Gastroesophageal sphincter (tissue), 3 donors: Measurements from ENCODE around the gene NELL1.

ENCODE experiments used
- POLR2A ChIP-seq, 2 donors: fragments of 450-650 bp; IDR thresholded peaks; one replicate each; pipeline ENCODE4 v1.6.1; 2017; ENCODE audit warnings: antibody characterized with exemption in 2 of 2, mild to moderate bottlenecking in 2 of 2, moderate library complexity in 1 of 2
- POLR2AphosphoS5 ChIP-seq: sonication (generic); formaldehyde crosslinking; IDR thresholded peaks from one replicate; pipeline ENCODE4 v1.6.1; 2017; ENCODE audit warnings: antibody characterized with exemption
- TF ChIP-seq, protein P1 (sequence below), 4 experiments: fragments of 200-600 bp in 2 of 4; fragments of 450-650 bp in 2 of 4; sonication (generic) in 1 of 4; IDR thresholded peaks; one replicate each; pipeline ENCODE4 v1.5.1; 2017 to 2019; ENCODE audit warnings: antibody characterized with exemption in 4 of 4, mild to moderate bottlenecking in 2 of 4, moderate library complexity in 2 of 4

DNA sequence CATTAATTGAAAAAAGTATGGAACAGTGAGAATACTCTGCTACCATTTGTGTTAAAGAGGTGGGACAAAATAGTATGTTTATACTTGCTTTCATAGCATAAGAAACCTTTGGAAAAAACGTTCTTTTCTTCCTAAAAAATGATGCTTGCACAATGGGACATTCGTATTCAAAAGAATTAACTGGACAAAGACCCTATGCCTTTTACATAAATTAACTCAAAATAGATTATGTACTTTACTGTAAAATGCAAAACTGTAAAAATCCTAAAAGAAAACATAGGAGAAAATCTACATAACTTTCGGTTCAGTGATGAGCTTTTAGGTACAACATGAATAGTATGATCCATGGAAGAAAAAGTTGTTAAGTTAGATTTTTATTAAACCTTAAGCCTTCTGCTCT lies 166.2 kb downstream of the NELL1 start:
- TF ChIP-seq, protein P1, sequence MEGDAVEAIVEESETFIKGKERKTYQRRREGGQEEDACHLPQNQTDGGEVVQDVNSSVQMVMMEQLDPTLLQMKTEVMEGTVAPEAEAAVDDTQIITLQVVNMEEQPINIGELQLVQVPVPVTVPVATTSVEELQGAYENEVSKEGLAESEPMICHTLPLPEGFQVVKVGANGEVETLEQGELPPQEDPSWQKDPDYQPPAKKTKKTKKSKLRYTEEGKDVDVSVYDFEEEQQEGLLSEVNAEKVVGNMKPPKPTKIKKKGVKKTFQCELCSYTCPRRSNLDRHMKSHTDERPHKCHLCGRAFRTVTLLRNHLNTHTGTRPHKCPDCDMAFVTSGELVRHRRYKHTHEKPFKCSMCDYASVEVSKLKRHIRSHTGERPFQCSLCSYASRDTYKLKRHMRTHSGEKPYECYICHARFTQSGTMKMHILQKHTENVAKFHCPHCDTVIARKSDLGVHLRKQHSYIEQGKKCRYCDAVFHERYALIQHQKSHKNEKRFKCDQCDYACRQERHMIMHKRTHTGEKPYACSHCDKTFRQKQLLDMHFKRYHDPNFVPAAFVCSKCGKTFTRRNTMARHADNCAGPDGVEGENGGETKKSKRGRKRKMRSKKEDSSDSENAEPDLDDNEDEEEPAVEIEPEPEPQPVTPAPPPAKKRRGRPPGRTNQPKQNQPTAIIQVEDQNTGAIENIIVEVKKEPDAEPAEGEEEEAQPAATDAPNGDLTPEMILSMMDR (IDR thresholded peaks at IDR 0.05): no peak
- TF ChIP-seq POLR2A (IDR thresholded peaks at IDR 0.05) (no peak), POLR2AphosphoS5 (no peak)
